ENCODE results near the gene HOXA11. TPM values are rescaled to one million over a fixed set of nuclear protein-coding genes. Genes with fewer than 3 reads are reported as not detected.

The HOXA11 gene
- total RNA-seq, 1 experiment from 2014 or later: not detected

DNA sequence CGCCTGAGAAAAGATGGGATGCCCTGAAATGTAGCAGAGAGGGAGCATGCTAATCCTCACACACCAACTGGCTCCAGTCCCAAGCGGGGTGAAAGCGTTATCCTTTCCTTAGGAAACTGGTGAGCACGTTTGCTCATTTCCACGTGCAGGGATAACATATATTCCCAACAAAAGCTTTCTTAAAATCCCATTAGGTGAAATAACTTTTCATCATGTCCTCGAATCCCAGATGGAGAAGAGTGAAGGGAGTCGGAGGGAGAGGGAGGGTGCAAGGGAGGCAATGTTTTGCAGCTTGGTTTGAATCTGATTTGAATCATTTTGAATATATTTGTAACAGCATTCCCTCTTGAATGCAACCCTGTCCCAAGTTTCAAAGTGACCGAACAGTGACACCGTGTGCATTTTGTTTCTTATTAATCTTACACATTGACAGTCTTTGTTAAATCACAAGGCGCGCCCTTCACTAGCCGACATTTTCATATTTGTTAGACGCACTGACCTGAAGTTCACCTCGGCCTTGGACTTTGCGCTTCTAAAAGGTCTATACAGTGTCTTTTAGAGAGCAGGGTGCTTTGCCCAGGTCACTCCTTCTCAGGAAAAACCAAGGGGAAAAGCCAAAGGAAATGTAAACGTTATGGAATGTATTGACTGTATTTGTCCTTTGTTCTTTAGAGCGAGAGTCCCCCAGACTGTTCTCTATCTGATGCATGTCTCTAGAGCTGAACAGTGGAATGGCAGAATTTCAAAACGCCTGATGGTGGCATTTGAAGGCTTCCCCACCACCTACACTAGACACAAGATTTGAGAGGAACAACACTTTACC lies 51.4 kb downstream of the HOXA11 start:
- Histone ChIP-seq H3K9ac (ENCODE audit: low read length) (no peak overlapping the region), H4K20me1 (ENCODE audit: insufficient read depth, low read depth, low read length) (no peaks in the 10 kb centered on the region), H3K36me3 (ENCODE audit: insufficient read depth, low read length) (peaks cover 10% of the 10 kb centered on the region; the same call in 1 of the 2 replicates), H3K4me3 (ENCODE audit: low read length) (no peak overlapping the region), H3K27ac (ENCODE audit: low read length) (no peak overlapping the region), H2AFZ (ENCODE audit: low read length) (no peak overlapping the region), H3K4me1 (ENCODE audit: low read length) (no peaks in the 10 kb centered on the region), H3K9me3 (ENCODE audit: low read length) (no peaks in the 10 kb centered on the region), H3K79me2 (ENCODE audit: low read length) (peaks cover 21% of the 10 kb centered on the region; the same call in 1 of the 2 replicates), H3K9me2 (replicated peaks; ENCODE audit: insufficient read depth, low read length) (no peaks in the 10 kb centered on the region), H3K27me3 (ENCODE audit: low read length) (no peaks in the 10 kb centered on the region), H3K4me2 (ENCODE audit: low read depth, low read length, poor library complexity, severe bottlenecking) (no peak overlapping the region)
- DNase-seq: no peak

DNA sequence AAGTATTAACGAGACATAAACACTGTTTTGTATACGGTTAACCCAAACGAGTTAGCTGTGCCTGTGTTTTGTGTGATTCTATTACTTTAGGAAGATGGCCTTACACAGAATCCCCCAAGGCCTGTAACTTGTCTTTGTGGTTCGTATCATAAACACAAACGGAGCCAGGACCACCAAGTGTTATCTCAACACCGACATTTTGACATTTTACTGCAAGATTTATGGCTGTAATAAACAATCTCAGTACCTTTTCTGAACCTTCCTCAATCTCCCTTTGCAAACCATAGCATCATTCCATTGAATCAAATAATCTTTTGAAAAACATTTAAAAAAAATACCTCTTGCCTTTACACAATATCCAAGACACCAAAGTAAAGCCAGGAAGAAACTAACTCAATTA lies 52.1 kb downstream of the HOXA11 start:
- Histone ChIP-seq H3K27me3 (ENCODE audit: low read length) (no peaks in the 10 kb centered on the region), H3K4me2 (ENCODE audit: low read depth, low read length, poor library complexity, severe bottlenecking) (no peak overlapping the region), H2AFZ (ENCODE audit: low read length) (no peak overlapping the region), H4K20me1 (ENCODE audit: insufficient read depth, low read depth, low read length) (no peaks in the 10 kb centered on the region), H3K9me3 (ENCODE audit: low read length) (no peaks in the 10 kb centered on the region), H3K27ac (ENCODE audit: low read length) (no peak overlapping the region), H3K4me1 (ENCODE audit: low read length) (peaks cover 3% of the 10 kb centered on the region), H3K36me3 (ENCODE audit: insufficient read depth, low read length) (peaks cover 4% of the 10 kb centered on the region; the same call in 1 of the 2 replicates), H3K9ac (ENCODE audit: low read length) (no peak overlapping the region), H3K79me2 (ENCODE audit: low read length) (peaks cover 21% of the 10 kb centered on the region; the same call in 1 of the 2 replicates), H3K4me3 (ENCODE audit: low read length) (no peak overlapping the region), H3K9me2 (replicated peaks; ENCODE audit: insufficient read depth, low read length) (no peaks in the 10 kb centered on the region)
- DNase-seq: no peak

DNA sequence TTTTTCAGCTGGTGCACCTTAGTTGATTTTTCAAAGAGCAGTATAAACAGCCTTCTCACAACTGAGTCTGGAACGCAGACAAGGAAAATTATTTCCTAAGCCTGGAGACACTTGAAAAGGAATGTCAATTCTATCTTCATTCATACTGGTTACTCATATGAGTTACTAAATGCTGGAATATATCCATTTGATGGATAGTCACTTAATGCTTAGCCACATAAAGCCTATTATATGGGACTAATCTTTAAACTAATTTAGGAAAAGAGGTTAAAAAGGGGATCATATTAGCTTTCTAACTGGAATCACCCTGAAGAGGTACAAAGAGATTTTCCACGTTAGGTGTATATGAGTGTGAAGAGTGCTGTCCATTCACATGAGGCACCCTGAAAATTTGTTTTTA lies 52.8 kb downstream of the HOXA11 start:
- Histone ChIP-seq H3K4me2 (ENCODE audit: low read depth, low read length, poor library complexity, severe bottlenecking) (no peak overlapping the region), H3K9me3 (ENCODE audit: low read length) (no peaks in the 10 kb centered on the region), H3K9me2 (replicated peaks; ENCODE audit: insufficient read depth, low read length) (no peaks in the 10 kb centered on the region), H3K36me3 (ENCODE audit: insufficient read depth, low read length) (no peaks in the 10 kb centered on the region), H3K79me2 (ENCODE audit: low read length) (peaks cover 19% of the 10 kb centered on the region; the same call in 1 of the 2 replicates), H2AFZ (ENCODE audit: low read length) (no peak overlapping the region), H3K4me1 (ENCODE audit: low read length) (peaks cover 9% of the 10 kb centered on the region), H4K20me1 (ENCODE audit: insufficient read depth, low read depth, low read length) (no peaks in the 10 kb centered on the region), H3K4me3 (ENCODE audit: low read length) (no peak overlapping the region), H3K27ac (ENCODE audit: low read length) (no peak overlapping the region), H3K9ac (ENCODE audit: low read length) (no peak overlapping the region), H3K27me3 (ENCODE audit: low read length) (no peaks in the 10 kb centered on the region)
- no peak for DNase-seq

DNA sequence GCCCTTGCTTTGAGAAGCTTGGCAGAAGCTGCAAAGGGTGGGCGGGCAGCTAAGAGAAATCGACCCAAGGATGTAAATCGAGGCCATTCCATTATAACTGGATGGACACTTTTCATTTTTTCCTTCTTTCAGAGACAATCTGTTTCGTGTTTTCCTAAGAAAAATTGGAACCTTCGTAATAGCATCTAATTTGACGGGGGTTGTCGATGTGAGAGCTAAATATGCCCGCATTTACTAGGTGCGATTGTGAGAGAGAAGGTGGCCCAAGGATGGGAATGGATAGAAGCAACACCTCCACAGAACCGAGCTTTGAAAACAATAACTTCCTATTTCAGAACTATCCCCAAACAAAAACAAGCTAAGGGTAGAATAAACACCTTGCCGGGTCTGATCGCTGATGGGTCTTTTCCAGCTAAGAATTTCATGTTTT lies 53.6 kb downstream of the HOXA11 start:
- H3K9ac ChIP-seq (ENCODE audit: low read length): no peak overlapping the region
- H3K4me1 ChIP-seq (ENCODE audit: low read length): peaks cover 9% of the 10 kb centered on the region
- H2AFZ ChIP-seq (ENCODE audit: low read length): no peak overlapping the region
- DNase-seq: no peak
- H4K20me1 ChIP-seq (ENCODE audit: insufficient read depth, low read depth, low read length): no peaks in the 10 kb centered on the region
- no peaks in the 10 kb centered on the region for H3K9me2 ChIP-seq (replicated peaks; ENCODE audit: insufficient read depth, low read length)
- H3K27me3 ChIP-seq (ENCODE audit: low read length): no peaks in the 10 kb centered on the region
- no peak overlapping the region for H3K27ac ChIP-seq (ENCODE audit: low read length)
- H3K79me2 ChIP-seq (ENCODE audit: low read length): peaks cover 19% of the 10 kb centered on the region; the same call in 1 of the 2 replicates
- no peaks in the 10 kb centered on the region for H3K9me3 ChIP-seq (ENCODE audit: low read length)
- no peak overlapping the region for H3K4me3 ChIP-seq (ENCODE audit: low read length)
- no peaks in the 10 kb centered on the region for H3K36me3 ChIP-seq (ENCODE audit: insufficient read depth, low read length)
- H3K4me2 ChIP-seq (ENCODE audit: low read depth, low read length, poor library complexity, severe bottlenecking): no peak overlapping the region

Small RNA genes within 50 kb of the gene (small RNA-seq; reads per million reads assigned to genes)
- gene AC004080.5: not detected
- not detected for gene RF02140
- not detected for gene RF02141

Other genes starting within 250 kb of the HOXA11 start
- gene HOXA1, start 89.2 kb downstream of the HOXA11 start, total RNA-seq (2014; rRNA removed; shearing (Covaris generic); ENCODE audit: low replicate concordance): 4.1 and 4.4 TPM in 2 replicates
- gene HOXA2, start 82.5 kb downstream of the HOXA11 start, total RNA-seq (2014; rRNA removed; shearing (Covaris generic); ENCODE audit: low replicate concordance): 0.41 and 0.47 TPM in 2 replicates
- 0.79 TPM in 1 of 2 replicates, not detected in the other for gene HOXA4, start 54.5 kb downstream of the HOXA11 start, total RNA-seq (2014; rRNA removed; shearing (Covaris generic); ENCODE audit: low replicate concordance)
- gene HOXA5, start 41.6 kb downstream of the HOXA11 start, total RNA-seq (2014; rRNA removed; shearing (Covaris generic); ENCODE audit: low replicate concordance): 3.6 and 4.1 TPM in 2 replicates
- 3.4 and 8.4 TPM in 2 replicates for gene HOXA6, start 37.5 kb downstream of the HOXA11 start, total RNA-seq (2014; rRNA removed; shearing (Covaris generic); ENCODE audit: low replicate concordance)
- 1.3 TPM in 2 replicates for gene HOXA3, start 32.6 kb downstream of the HOXA11 start, total RNA-seq (2014; rRNA removed; shearing (Covaris generic); ENCODE audit: low replicate concordance)
- gene HOXA7, start 28.6 kb downstream of the HOXA11 start, total RNA-seq (2014; rRNA removed; shearing (Covaris generic); ENCODE audit: low replicate concordance): 7.5 and 10.2 TPM in 2 replicates
- not detected in 2 replicates for gene HOXA9, start 19.7 kb downstream of the HOXA11 start, total RNA-seq (2014; rRNA removed; shearing (Covaris generic); ENCODE audit: low replicate concordance)
- gene HOXA10, start 10.9 kb downstream of the HOXA11 start, total RNA-seq (2014; rRNA removed; shearing (Covaris generic); ENCODE audit: low replicate concordance): not detected in 2 replicates
- gene HOXA13, start 14.9 kb upstream of the HOXA11 start, total RNA-seq (2014; rRNA removed; shearing (Covaris generic); ENCODE audit: low replicate concordance): 0.07 TPM in 1 of 2 replicates, not detected in the other
- gene EVX1, start 57.6 kb upstream of the HOXA11 start, total RNA-seq (2014; rRNA removed; shearing (Covaris generic); ENCODE audit: low replicate concordance): not detected in 2 replicates